Osteoblast (primary cell): Measurements from ENCODE around the gene CYP19A1. TPM values are rescaled to one million over a fixed set of nuclear protein-coding genes. Genes with fewer than 3 reads are reported as not detected.

Source experiments
- DNase-seq: peaks from one replicate; pipeline ENCODE4 v3.0.0; 2011; ENCODE audit warnings: low spot score, mixed read lengths; ENCODE audit not compliant: insufficient read length; ENCODE audit errors: missing footprints
- H2AFZ ChIP-seq: 2 replicates; pipeline ENCODE4 v1.6.0; 2011; ENCODE audit warnings: mild to moderate bottlenecking, low read length
- H3K27ac ChIP-seq: 2 replicates; pipeline ENCODE4 v1.5.1; 2011; ENCODE audit warnings: mild to moderate bottlenecking, low read depth, low read length, moderate library complexity
- H3K27me3 ChIP-seq: 2 replicates; pipeline ENCODE4 v1.6.0; 2012; ENCODE audit warnings: mild to moderate bottlenecking, control low read depth, inconsistent platforms, low read length, moderate library complexity; ENCODE audit not compliant: insufficient read depth
- H3K36me3 ChIP-seq: 2 replicates; pipeline ENCODE4 v1.5.1; 2011; ENCODE audit warnings: mild to moderate bottlenecking, low read length, control low read depth, moderate library complexity; ENCODE audit not compliant: insufficient read depth
- H3K4me1 ChIP-seq: 2 replicates; pipeline ENCODE4 v1.5.1; 2011; ENCODE audit warnings: mild to moderate bottlenecking, low read length, control low read depth, moderate library complexity; ENCODE audit not compliant: insufficient read depth
- H3K4me2 ChIP-seq: 2 replicates; pipeline ENCODE4 v1.6.0; 2011; ENCODE audit warnings: mild to moderate bottlenecking, low read length; ENCODE audit not compliant: insufficient read depth
- H3K4me3 ChIP-seq: fragments of 200-600 bp; sonication (generic); 3 replicates; pipeline ENCODE4 v1.5.1; 2012; ENCODE audit warnings: mild to moderate bottlenecking, low read length, inconsistent platforms; ENCODE audit not compliant: insufficient read depth
- H3K79me2 ChIP-seq: 2 replicates; pipeline ENCODE4 v1.6.0; 2012; ENCODE audit warnings: mild to moderate bottlenecking, low read length, control low read depth, inconsistent platforms; ENCODE audit not compliant: insufficient read depth
- H3K9me3 ChIP-seq: 2 replicates; pipeline ENCODE4 v1.5.1; 2011; ENCODE audit warnings: low read depth, low read length, control low read depth
- H4K20me1 ChIP-seq: 2 replicates; pipeline ENCODE4 v1.6.0; 2012; ENCODE audit warnings: mild to moderate bottlenecking, low read length, control low read depth; ENCODE audit not compliant: insufficient read depth
- total RNA-seq: library from RNA; depleted of rRNA; stranded (reverse); fragments of >200 nt; gene quantifications from 2 replicates; pipeline ENCODE4 v1.2.3, GENCODE V29; 2012
- TF ChIP-seq, protein P1 (sequence below): IDR thresholded peaks from 2 replicates; pipeline ENCODE4 v1.5.1; 2011; ENCODE audit warnings: mild to moderate bottlenecking, low read depth, low read length, moderate library complexity; ENCODE audit errors: extremely low read depth

CYP19A1 gene
- total RNA-seq, 1 donor: 2.2 TPM

DNA sequence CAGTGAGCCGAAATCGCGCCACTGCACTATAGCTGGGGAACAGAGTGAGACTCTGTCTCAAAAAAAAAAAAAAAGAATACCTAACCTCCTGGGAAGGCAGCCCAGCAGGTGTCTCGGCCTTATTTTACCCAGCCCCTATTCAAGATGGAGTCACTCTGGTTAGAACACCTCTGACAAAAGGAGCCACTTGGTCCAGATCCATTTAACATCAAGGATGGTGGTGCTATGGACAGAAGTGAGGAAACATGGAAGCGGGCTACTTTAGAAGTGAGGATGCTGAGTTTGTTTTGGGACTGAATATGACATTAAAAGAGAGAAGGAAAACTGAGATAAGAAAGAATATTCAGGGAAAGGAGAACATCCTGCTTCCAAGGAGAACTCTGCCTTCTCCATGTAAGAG lies 17.8 kb upstream of the CYP19A1 start:
- no peak overlapping the region for H3K27ac ChIP-seq
- no peak overlapping the region for H3K4me3 ChIP-seq
- H3K36me3 ChIP-seq: no peaks in the 10 kb centered on the region
- no peak overlapping the region for H2AFZ ChIP-seq
- no peaks in the 10 kb centered on the region for H3K9me3 ChIP-seq
- no peaks in the 10 kb centered on the region for H3K79me2 ChIP-seq
- TF ChIP-seq, protein P1, sequence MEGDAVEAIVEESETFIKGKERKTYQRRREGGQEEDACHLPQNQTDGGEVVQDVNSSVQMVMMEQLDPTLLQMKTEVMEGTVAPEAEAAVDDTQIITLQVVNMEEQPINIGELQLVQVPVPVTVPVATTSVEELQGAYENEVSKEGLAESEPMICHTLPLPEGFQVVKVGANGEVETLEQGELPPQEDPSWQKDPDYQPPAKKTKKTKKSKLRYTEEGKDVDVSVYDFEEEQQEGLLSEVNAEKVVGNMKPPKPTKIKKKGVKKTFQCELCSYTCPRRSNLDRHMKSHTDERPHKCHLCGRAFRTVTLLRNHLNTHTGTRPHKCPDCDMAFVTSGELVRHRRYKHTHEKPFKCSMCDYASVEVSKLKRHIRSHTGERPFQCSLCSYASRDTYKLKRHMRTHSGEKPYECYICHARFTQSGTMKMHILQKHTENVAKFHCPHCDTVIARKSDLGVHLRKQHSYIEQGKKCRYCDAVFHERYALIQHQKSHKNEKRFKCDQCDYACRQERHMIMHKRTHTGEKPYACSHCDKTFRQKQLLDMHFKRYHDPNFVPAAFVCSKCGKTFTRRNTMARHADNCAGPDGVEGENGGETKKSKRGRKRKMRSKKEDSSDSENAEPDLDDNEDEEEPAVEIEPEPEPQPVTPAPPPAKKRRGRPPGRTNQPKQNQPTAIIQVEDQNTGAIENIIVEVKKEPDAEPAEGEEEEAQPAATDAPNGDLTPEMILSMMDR: no peak
- DNase-seq: no peak
- no peaks in the 10 kb centered on the region for H3K4me1 ChIP-seq
- no peaks in the 10 kb centered on the region for H4K20me1 ChIP-seq
- H3K27me3 ChIP-seq: no peaks in the 10 kb centered on the region
- H3K4me2 ChIP-seq: no peak overlapping the region

- Histone ChIP-seq H3K27ac (no peak overlapping the region), H3K9me3 (no peaks in the 10 kb centered on the region), H3K36me3 (no peaks in the 10 kb centered on the region), H3K27me3 (no peaks in the 10 kb centered on the region), H3K4me2 (no peak overlapping the region), H4K20me1 (no peaks in the 10 kb centered on the region), H3K4me1 (no peaks in the 10 kb centered on the region), H3K4me3 (no peak overlapping the region), H3K79me2 (no peaks in the 10 kb centered on the region), H2AFZ (no peak overlapping the region)
- DNase-seq: no peak
- TF ChIP-seq, protein P1: no peak
Observed at GRCh38 chr15:51355096-51355495, 16.7 kb upstream of the CYP19A1 start.

DNA sequence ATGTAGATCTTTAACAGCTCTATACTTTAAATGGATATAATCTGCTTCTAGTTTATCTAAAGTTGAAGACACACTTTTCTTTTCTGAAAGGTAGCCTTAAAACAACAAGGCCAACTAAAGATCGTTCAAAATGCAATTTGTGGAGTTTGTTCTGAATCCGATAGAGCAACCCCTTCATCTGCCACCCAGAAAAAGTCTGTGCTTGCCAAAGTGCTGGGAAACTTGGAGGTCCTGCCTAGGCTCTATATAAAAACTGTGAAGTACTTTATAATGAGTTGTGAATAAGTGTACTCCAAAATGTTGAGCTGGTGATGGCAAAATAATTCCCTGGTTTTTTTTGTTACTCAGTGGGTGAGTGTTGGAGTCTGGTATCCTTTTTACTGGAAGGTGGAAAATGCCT lies 15.6 kb upstream of the CYP19A1 start:
- Histone ChIP-seq H3K36me3 (no peaks in the 10 kb centered on the region), H3K79me2 (no peaks in the 10 kb centered on the region), H3K4me3 (no peak overlapping the region), H3K4me1 (peaks cover 5% of the 10 kb centered on the region), H3K27ac (no peak overlapping the region), H3K9me3 (no peaks in the 10 kb centered on the region), H4K20me1 (no peaks in the 10 kb centered on the region), H2AFZ (no peak overlapping the region), H3K27me3 (no peaks in the 10 kb centered on the region), H3K4me2 (no peak overlapping the region)
- no peak for DNase-seq
- TF ChIP-seq, protein P1: no peak

GRCh38 chr15:51350723-51351122 lies 12.3 kb upstream of the CYP19A1 start:
- TF ChIP-seq, protein P1: no peak
- H3K79me2 ChIP-seq: no peaks in the 10 kb centered on the region
- H3K27ac ChIP-seq: no peak overlapping the region
- no peak overlapping the region for H3K4me2 ChIP-seq
- H3K4me3 ChIP-seq: no peak overlapping the region
- H2AFZ ChIP-seq: no peak overlapping the region
- no peaks in the 10 kb centered on the region for H4K20me1 ChIP-seq
- no peaks in the 10 kb centered on the region for H3K9me3 ChIP-seq
- DNase-seq: no peak
- no peaks in the 10 kb centered on the region for H3K27me3 ChIP-seq
- H3K36me3 ChIP-seq: no peaks in the 10 kb centered on the region
- H3K4me1 ChIP-seq: peaks cover 8% of the 10 kb centered on the region
